HG03280 (cell line): Measurements from ENCODE around the gene APMAP.

Source experiments
- ATAC-seq: cut with Tn5 transposase; IDR thresholded peaks from one replicate; pipeline ENCODE4 v1.9.1; 2021; ENCODE audit warnings: mild to moderate bottlenecking, moderate library complexity; ENCODE audit not compliant: unreplicated experiment

Gene APMAP

GRCh38 chr20:24969186-24970029, 23.1 kb downstream of the APMAP start:
- no peak for ATAC-seq

- no peak for ATAC-seq
Observed at GRCh38 chr20:24968278-24968800, 24.2 kb downstream of the APMAP start.

- no peak for ATAC-seq
Observed at GRCh38 chr20:24966317-24967012, 26.1 kb downstream of the APMAP start.

GRCh38 chr20:24965065-24965919, 27.3 kb downstream of the APMAP start:
- no peak for ATAC-seq

- ATAC-seq, result no peak
Observed at GRCh38 chr20:24964506-24964840, 28.1 kb downstream of the APMAP start.

- ATAC-seq, result no peak
Observed at GRCh38 chr20:24963672-24964505, 28.7 kb downstream of the APMAP start.

GRCh38 chr20:24962510-24962909, 30.0 kb downstream of the APMAP start:
- no peak for ATAC-seq

GRCh38 chr20:24962182-24962492, 30.4 kb downstream of the APMAP start:
- ATAC-seq, result no peak

- ATAC-seq, result no peak
Observed at GRCh38 chr20:24961384-24962181, 31.0 kb downstream of the APMAP start.

GRCh38 chr20:24960861-24961260, 31.7 kb downstream of the APMAP start:
- ATAC-seq, result no peak

- ATAC-seq, result no peak
Observed at GRCh38 chr20:24960302-24960801, 32.2 kb downstream of the APMAP start.

GRCh38 chr20:24959591-24960301, 32.8 kb downstream of the APMAP start:
- no peak for ATAC-seq

- no peak for ATAC-seq
Observed at GRCh38 chr20:24958506-24959385, 33.8 kb downstream of the APMAP start.

- no peak for ATAC-seq
Observed at GRCh38 chr20:24957326-24958016, 35.1 kb downstream of the APMAP start.

- no peak for ATAC-seq
Observed at GRCh38 chr20:24956001-24956841, 36.3 kb downstream of the APMAP start.

- ATAC-seq, result peak; percentile 69
Observed at GRCh38 chr20:24955045-24955444, 37.5 kb downstream of the APMAP start.
